ENCODE data around the gene TP53BP1.

- TF ChIP-seq CTCF (IDR thresholded peaks at IDR 0.05; ENCODE audit: low read length) (no peak), EZH2phosphoT487 (IDR thresholded peaks at IDR 0.05; ENCODE audit: low read length) (no peak)
Measured at GRCh38 chr15:43516185-43516584, 23.2 kb upstream of the TP53BP1 start.
